ENCODE results near the gene SNX13.

Gene SNX13

GRCh38 chr7:17940302-17940883 lies at the start of gene SNX13:
Gene SNX13 (minus strand): TSS chr7:17940494. CDS start chr7:17940295, 199 bp downstream.
- DNase-seq: peak; percentile 98

- DNase-seq: no peak
Measured at GRCh38 chr7:17989546-17989945, 49.3 kb upstream of the SNX13 start.

- DNase-seq: no peak
Measured at GRCh38 chr7:17988858-17989257, 48.6 kb upstream of the SNX13 start.

GRCh38 chr7:17988141-17988540 lies 47.8 kb upstream of the SNX13 start:
- DNase-seq: peak; percentile 10

- no peak for DNase-seq
Measured at GRCh38 chr7:17986851-17987250, 46.6 kb upstream of the SNX13 start.

- no peak for DNase-seq
Measured at GRCh38 chr7:17985473-17986239, 45.4 kb upstream of the SNX13 start.

GRCh38 chr7:17984288-17984687 lies 44.0 kb upstream of the SNX13 start:
- no peak for DNase-seq

GRCh38 chr7:17983221-17984062 lies 43.1 kb upstream of the SNX13 start:
- DNase-seq: no peak

- no peak for DNase-seq
Measured at GRCh38 chr7:17976952-17977351, 36.7 kb upstream of the SNX13 start.

- peak; percentile 32 for DNase-seq
Measured at GRCh38 chr7:17971411-17971810, 31.1 kb upstream of the SNX13 start.

GRCh38 chr7:17968791-17969715 lies 28.8 kb upstream of the SNX13 start:
- no peak for DNase-seq

GRCh38 chr7:17966706-17967105 lies 26.4 kb upstream of the SNX13 start:
- no peak for DNase-seq

- peak; percentile 10 for DNase-seq
Measured at GRCh38 chr7:17965603-17966002, 25.3 kb upstream of the SNX13 start.

GRCh38 chr7:17963281-17963680 lies 23.0 kb upstream of the SNX13 start:
- no peak for DNase-seq

GRCh38 chr7:17962652-17963051 lies 22.4 kb upstream of the SNX13 start:
- DNase-seq: no peak

- DNase-seq: no peak
Measured at GRCh38 chr7:17957871-17958270, 17.6 kb upstream of the SNX13 start.

- no peak for DNase-seq
Measured at GRCh38 chr7:17952387-17952786, 12.1 kb upstream of the SNX13 start.

- no peak for DNase-seq
Measured at GRCh38 chr7:17951742-17952254, 11.5 kb upstream of the SNX13 start.

- no peak for DNase-seq
Measured at GRCh38 chr7:17948526-17949238, 8.4 kb upstream of the SNX13 start.

- no peak for DNase-seq
Measured at GRCh38 chr7:17947620-17948019, 7.3 kb upstream of the SNX13 start.

GRCh38 chr7:17946591-17946990 lies 6.3 kb upstream of the SNX13 start:
- DNase-seq: no peak

- peak; percentile 37 for DNase-seq
Measured at GRCh38 chr7:17944720-17945119, 4.4 kb upstream of the SNX13 start.
